ENCODE results near the gene UBASH3A.

Gene UBASH3A

DNA sequence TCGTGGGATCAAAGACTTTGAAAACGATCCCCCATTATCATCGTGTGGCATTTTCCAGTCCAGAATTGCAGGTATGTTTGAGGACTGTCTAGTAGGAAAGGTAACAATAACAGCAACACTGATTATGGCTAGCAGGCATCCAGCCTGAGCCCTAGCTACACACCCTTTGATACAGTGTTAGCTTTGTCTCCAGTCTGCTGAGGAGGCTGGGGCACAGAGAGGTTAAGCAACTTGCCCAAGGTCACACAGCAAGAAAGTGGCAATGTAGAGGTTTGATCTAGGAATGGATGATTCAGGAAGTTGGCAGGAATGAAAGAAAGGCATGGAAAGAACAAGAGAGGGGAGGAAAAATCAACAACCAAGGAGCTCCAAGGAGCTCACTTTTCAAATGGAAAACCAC is 31.2 kb downstream of the UBASH3A start:
- DNase-seq: no peak

DNA sequence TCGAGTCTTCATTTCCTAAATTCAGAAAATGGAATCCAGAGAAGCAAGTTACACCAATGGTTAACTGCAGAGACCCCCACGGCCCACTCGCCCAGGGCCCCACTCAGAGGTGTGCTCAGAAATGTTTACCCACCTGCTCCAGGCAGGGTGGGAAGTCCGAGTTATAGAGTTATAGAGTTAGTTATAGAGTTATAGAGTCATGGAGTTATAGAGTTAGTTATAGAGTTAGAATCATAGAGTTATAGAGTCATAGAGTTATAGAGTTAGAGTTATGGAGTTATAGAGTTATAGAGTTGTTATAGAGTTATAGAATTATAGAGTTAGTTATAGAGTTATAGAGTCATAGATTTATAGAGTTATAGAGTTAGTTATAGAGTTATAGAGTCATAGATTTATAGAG is 31.7 kb downstream of the UBASH3A start:
- no peak for DNase-seq

DNA sequence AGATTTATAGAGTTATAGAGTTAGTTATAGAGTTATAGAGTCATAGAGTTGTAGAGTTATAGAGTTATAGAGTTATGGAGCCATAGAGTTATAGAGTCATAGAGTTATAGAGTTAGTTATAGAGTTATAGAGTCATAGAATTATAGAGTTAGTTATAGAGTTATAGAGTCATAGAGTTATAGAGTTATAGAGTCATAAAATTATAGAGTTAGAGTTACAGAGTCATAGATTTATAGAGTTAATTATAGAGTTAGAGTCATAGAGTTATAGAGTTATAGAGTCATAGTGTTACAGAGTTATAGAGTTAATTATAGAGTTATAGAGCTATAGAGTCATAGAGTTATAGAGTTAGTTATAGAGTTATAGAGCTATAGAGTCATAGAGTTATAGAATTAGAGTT is 32.1 kb downstream of the UBASH3A start:
- DNase-seq: no peak

DNA sequence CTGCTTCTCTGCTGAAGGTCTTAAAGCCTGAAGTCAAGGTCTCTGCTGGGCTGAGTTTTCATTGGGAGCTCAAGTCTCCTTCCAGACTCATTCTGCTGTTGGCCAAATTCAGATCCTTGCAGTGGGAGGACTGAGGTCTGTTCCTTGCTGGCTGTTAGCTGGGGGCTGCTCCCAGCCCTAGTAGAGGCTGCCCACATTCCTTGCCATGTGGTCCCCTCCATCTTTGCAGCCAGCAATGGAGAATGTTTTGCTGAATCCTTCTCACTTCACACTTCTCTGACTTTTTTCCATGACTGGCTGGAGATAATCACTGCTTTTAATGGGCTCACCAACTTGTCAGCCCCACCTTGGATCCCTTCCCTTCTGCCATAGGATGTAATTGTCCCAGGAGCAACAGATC is 33.2 kb downstream of the UBASH3A start:
- no peak for DNase-seq

DNA sequence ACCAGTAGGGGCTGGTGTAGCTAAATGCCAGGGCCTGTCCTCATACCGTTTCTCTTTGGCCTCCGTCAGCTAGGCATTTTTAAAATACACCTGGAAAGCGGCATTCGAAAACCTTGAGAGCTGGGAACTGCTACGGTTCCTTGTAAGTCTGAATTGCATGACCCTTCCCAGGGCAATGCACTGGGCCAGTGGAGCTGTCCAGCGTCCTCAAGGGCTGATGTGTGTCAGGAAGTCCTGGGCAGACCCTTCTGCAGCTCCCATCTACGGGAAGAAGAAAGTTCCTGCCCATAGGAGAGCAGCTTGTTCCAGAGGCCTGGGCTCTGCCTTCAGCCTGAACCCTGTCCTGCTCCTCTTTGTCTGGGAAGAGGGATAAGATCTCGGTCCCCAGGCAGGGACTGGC is 34.1 kb downstream of the UBASH3A start:
- no peak for DNase-seq

DNA sequence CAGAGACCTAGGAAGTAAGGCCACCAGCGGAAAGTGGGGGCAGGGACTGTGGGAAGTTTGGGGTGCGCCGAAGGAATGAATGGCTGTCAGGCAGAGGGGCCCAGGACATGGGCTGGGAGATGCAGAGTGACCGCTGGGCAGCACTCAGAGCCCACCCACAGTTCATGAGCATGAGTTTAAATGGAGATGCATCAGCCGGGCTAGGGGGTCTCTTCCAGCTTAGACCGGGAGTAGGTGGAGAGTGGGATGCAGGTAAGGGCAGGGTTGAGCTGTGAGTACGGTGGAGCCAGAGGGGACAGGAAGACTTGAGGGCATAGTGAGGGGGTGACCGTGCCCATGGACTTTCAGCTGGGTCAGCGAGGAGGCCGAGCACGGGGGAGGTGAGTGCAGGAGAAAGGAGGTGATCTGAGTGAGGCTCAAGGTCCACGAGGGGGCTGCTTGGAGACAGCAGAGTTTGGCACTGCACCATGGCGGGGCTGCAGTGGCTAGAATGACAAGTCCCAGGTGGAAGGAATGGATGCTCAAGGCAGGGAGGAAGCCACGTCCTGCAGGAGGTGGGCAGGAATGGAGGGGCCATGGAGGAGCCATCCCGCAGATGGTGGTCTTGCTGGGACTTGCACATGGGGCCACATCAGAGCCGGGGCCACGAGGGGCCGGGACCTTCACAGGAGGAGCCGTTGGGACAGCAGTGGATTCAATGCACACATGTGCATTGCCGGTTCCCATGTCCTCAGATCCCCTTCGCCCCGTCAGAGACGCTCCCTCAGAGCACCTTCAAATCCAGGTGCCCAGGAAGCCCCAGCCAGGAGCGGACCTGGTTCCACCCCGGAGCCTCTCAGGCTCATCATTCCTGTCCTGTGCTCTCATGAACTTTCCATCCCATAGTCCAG is 34.9 kb downstream of the UBASH3A start:
- no peak for DNase-seq

DNA sequence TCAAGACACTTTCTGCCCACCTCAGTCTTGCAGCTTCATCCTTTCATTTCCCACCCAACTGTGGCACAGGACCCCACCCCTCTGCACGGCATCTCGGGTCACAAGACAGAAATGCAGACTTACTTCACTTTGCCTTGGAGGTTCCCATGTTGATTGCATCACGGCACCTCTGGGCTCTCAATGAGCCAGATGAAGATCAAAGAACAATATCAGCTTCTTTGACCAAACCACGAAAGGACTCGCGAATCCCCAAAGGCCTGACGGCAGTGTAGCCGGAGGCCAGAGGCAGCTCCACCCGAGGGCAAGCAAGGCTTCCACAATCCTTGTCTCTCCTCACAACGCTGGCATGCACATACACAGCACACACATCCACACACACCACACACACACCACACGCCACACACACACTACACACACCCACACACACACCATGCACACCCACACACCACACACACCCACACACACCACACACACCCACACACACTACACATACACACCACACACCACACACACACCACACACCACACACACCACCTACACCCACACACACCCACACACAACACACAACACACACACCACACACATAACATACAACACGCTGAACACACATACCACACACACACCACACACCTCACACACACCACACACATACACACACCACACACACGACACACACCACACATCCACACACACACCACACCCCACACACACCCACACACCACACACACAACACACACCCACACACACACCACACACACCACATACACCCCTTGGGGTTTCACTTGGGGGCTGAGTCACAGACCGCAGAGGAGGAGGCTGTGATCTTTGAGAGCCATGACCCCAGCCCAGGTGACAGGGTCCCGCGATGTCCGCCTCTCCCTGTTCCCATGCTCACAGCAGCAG is 35.8 kb downstream of the UBASH3A start:
- peak; percentile 56 for DNase-seq

DNA sequence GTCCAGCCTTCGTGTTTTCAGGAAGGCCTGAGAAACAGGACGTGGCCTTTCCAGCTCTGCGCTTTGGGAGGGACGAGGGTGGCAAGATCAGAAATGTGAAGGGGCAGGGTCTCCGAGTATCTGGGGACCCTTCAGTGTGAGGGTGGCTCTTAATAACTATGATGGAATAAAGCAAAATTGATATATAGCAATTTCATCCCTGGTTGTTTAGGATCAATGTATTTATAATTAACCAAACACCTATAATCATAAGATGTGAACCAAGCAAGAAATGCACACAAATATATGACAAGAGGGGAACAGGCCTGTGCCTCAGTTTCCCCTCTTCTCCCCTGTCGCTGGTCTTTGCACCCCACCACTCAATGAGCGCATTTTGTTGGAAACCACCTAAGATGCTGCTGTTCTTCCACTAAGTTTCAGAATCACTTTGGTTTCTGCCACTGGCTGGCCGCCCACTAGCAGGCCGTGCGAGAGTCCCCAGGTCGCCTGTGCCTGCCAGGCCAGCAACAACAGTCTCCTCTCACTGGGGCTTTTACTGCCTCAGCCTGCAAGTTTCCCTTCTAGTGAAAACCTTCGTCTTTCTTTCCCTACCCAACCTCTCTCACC is 36.6 kb downstream of the UBASH3A start:
- peak; percentile 56 for DNase-seq

DNA sequence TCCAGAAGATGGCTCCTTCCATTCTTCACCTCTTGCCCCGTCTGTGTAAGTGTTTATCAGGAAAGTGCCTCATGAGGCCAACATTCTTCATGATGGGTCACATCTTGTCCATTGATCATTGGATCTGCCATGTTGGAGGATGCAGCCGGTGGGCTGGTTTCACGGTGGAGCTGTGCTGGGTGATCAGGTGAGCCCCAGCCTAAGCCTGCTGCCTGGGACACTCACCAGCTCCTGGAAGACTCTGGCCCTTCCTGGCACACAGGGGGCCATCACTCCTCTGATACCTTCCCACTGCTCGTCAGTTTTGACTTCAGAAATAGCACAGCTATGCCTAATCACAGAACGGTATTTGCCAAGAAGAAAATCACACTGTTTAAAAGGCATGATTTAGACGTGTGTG is 38.3 kb downstream of the UBASH3A start:
- no peak for DNase-seq

DNA sequence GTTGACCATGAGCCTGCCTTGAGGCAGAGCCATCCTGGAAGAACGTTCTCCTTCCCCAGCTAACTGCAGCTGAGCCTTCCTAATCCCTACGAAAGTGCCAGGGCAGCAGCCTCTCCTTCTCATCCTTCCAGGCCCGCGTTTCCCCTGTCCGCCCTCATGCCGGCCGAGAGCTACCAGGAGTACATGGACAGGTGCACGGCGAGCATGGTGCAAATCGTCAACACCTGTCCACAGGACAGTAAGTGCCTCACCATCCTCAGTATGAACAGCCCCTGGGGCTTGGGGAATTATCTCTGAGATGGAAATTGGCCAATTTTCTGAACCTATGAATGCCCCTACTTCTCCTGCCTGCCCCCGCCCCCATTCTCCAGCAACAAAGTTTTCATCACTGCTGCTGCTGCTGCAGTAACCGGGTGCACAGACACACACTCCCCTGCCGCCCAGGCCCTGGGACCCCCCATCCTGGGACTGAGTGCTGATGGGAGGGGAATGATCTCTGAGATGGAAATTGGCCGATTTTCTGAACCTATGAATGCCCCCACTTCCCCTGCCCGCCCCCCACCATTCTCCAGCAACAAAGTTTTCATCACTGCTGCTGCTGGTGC is 39.6 kb downstream of the UBASH3A start:
- DNase-seq: no peak

DNA sequence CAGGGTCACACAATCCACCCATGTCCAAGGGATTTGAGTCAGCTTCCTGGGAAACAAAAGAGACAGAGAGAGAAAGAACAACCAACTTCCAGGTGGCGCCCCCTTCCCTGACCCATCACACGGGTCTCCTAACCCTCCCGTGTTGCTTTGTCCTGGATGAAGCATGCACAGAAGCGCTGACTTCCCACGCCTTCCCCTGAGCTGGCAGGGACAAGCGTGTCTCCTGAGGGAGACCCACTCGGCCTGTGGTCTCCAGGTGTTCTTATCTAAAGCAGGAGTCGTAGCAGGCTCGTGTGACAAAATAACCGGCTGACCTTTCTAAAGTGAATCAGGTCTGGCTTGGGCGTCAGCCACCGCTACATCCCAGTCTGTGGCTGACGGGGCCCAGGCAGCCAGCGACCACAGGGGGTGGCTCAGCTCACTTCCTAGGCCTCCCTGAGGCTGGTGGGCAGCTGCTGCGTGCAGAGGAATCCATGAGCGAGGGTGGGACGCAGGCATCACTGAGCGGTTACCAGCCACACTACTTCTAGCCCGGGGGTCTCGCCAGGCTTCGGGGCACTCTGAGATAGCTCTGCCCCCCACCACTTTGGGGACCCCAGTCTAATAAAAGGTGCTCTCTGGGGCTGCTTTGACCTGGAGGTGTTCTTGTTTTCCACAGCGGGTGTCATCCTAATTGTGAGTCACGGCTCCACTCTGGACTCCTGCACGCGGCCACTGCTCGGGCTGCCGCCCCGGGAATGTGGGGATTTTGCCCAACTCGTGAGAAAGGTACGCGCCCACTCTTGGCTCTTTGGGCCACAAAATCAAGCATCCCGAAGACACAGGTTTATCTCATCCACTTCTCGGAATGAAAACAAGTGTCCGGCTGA is 40.4 kb downstream of the UBASH3A start:
- no peak for DNase-seq

DNA sequence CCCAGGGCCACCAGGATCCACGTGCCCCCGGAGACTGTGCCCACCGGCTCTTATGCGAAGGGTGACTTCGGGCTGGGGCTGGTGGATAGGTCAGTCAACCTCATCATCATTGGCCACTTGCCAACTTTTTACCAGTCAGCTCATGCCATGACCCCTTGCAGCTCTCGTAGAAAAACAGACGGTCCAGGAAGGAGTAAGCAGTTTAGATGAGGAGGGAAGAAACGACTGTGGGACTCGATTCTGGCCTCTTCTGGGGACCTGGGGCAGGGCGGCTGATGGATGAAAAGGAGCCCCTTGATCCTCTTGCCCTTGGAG is 41.0 kb downstream of the UBASH3A start:
- no peak for DNase-seq

DNA sequence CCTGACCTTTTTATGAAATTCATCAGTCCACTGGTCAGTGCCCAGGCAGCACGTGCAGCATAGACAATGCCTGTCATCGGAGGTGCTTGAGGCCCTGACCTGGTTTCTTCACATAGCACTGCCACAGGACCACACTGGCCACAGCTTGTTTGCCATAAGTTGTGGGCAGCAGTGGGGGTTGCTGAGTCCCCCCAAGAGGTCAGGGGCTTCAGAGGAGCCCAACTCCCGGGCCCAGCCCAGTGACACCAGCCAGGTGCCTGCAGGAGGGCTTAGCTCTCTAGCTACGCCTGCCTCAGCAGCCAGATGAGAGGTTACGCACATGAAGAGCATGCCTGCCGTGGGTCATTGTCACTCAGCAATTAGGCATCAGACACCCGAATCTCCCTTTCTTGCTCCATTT is 41.6 kb downstream of the UBASH3A start:
- no peak for DNase-seq

DNA sequence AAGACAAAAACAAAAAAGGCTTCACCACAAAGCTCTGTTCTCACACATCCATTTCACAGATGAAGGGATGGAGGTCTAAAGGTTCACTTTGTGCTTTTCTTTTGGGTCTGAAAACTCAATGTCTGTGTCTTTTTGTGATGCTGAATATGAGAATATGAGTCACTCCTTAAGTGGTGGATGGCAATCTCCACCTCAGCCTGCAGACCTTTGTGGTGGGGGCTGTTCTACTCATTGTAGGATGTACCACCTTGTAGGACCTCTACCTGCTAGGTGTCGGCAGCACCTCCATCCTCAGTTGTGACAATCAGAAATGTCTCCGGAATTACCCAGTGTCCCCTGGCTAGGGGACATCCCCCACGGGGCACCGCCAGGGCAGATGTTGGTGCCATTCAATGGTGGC is 42.8 kb downstream of the UBASH3A start:
- no peak for DNase-seq

DNA sequence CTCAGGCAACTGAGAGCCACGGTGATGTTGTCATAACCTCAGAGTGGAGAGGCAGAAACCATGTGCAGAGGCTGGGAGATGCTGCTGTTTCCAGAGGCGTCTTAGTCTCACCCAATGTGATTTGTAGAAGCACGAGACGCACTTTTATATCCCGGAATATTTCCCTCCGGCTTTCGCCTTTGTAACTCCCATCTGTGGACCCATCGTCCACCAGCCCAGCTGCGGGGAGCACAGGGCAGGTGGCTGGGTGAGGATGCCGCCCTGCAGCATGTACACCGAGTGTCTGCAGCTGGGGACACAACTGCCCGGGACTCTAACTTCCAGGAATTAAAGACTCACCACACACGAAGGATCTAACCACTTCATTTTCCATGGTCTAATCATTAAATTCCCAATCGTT is 43.5 kb downstream of the UBASH3A start:
- no peak for DNase-seq

DNA sequence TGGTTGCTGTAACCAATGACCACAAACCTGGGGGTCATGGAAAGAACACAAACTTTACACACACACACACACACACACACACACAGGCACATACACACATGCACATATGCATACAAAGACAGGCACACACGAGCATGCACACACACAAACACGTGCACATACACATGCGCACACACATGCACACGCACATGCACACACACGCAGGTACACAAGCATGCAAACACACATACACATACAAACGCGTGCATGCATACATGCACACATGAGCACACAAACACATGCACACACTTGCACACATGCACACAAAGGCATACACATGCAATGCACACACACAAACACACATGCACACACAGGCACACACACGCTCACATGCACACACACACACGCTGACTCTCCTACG is 44.0 kb downstream of the UBASH3A start:
- DNase-seq: no peak

DNA sequence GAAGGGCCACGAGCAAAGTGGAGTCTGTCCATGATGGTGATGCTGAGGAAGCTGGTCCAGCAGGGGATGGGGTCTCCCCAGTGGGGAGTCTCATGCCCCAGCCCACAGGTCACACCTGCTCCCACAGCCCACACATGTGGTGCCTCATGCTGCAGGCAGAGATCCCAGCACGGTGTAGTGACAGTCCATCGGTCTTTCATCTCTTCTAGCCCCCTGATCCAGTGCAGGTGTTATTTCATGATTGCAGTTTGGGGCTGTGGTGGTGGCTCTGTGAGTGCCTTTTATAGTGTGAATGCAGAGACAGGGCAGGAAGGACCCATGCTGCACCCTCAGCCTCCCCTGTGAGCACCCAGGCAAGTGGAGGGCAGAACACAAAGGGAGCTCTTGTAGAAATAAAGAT is 45.0 kb downstream of the UBASH3A start:
- no peak for DNase-seq

DNA sequence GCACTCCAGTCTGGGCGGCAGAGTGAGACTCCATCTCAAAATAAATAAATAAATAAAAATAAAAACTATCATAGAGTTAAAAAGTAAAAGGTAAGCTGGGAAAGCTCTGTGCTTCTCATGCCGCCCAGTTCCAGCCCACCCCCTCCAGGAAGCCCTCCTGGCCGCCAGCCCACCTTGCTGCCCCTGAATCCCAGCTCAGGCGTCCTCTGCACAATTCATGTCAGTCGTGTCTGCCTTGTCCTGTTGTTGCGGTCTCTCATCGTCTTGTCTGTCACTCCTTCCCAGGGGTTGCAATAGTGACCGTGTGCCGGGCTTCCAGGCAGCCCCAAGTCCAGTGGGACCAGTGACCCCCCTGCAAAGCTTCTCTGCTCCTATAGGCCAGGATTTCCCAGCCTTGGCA is 48.2 kb downstream of the UBASH3A start:
- DNase-seq: no peak

DNA sequence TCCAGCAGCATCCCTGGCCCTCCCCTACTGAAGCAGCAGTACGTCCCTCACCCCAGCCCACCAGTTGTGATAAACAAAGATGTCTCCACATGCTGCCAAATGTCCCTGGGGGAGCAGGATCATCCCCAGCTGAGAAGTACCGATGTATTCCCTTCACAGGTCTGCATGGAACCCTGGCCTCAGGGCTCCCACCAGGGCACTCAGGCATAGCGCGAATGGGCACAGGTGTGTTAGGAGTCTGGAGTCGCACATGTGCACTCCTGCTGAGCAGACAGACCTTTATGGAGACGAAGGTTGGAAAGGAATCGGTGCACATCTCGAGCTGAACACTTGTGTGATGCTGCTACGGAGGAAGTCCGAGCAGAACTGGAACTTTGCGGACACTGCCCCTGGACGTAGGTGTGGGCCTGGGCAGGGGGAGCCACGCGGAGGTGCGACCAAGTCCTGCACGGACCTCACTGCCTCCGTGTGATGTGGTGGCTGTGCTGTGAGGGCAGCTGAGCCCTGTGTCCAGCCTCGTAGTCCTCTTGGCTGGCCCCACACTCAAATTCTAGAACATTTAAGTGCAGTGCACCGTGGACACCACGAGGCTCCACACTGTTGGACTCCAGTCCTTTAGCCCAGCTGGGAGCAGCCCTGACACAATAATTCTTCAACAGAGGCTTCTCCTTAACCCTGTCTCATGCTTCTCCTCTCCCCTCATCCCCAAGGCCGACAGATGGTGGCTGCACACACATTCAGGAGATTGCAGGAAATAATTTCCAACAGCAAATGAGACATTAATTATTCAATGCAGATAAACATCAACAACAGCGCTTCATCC is 48.9 kb downstream of the UBASH3A start:
- DNase-seq: no peak

DNA sequence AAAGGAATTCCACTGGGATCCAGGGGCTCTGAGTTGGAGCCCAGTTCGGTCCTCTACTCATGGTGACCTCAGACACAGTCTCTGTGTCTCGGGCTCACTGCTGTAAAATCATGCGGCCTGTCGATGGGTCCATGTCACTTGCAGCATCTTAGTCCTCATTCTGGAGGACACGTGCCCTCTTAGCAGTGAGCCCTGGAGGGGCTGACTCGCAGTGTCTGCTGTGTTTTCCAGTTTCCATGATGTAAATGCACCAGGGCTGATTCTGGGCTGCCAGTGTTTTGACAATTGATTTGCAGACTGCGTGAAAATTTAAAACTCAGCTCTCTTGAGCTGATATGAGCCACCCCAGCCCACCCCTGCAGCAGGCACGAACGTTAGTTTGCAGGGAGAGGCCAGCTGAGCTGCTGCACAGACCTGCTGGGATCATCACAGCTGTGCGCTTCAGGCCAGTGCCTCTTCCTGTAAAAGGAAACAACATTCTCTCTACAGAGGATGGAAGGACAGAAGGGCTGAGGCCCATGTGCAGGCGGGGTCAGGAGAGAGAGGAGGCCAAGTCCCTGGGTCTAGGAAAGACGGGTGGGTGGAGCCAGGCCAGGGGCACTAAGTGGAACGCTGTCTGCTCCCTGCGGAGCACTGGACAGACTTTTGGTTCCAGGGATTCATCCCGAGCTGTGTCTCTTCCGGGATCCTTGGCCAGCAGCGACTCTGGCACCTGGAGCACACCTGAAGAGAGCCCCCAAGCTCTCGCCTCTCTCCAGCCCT is 49.7 kb downstream of the UBASH3A start:
- DNase-seq: no peak

All from stimulated activated CD4-positive, alpha-beta T cell treated with anti-CD3 and anti-CD28 coated beads, Interleukin-15, amount 100 ng/mL, for 24 hours (primary cell).